Endometrium (tissue), 2 donors: ENCODE results near the gene TMCO6.
A peak's percentile ranks its signal among the peaks of the same experiment; 100 is the strongest.
"Not testable (repeated sequence)": the region's sequence is repeated elsewhere in the genome, so short reads cannot be mapped to it uniquely, and the experiment has no call there.

Experiments
- FAIRE-seq: peaks from 2 replicates; lab custom pipeline; 2012; peaks lifted over from hg19 to GRCh38; lab: Jason Lieb, UNC
- donor health status: control.
- donor health status: control.

Gene TMCO6

DNA sequence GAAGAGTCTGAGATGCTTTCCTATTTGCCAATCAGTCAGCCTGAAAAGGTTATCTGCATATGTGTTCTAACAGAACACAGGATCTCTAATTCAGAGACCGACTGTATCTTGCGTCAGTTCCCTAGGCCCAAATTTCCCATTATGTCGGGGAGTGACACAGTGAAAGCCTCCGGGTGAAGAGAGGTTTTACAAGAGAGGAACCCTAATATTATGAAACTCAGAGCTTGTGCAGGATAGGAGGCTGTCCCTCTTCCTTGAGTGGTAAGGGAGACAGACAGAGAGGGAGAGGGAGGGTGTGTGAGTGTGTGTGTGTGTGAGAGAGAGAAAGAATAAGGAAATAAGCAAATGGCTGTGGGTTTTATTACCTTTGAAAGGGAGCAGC lies 8.2 kb upstream of the TMCO6 start:
- FAIRE-seq: no peak

DNA sequence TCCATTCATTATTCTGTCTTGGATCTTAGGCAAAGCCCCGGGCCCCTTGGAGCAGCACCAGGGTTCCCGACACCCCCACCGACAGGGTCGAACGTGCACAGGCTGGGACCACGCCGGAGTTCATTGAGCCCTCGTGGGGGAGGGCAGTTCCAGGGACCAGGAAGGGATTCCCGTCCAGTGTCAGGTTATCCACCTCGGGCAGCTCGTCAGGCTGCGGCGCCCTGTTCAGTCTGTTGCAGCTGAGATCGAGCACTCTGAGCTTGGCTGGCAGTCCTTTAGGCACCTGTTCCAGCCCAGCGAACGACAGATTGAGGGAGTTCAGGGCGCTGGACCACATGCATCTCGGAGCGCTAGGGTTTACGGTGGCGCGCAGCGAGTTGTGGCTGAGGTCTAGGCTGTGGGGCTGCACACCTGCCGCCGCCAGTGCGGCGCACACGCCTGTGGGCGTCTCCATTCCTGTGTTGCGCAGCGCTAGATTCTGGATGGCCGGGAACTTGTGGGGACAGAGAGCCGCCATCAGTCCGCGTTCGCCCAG lies 7.4 kb upstream of the TMCO6 start:
- FAIRE-seq: no peak

DNA sequence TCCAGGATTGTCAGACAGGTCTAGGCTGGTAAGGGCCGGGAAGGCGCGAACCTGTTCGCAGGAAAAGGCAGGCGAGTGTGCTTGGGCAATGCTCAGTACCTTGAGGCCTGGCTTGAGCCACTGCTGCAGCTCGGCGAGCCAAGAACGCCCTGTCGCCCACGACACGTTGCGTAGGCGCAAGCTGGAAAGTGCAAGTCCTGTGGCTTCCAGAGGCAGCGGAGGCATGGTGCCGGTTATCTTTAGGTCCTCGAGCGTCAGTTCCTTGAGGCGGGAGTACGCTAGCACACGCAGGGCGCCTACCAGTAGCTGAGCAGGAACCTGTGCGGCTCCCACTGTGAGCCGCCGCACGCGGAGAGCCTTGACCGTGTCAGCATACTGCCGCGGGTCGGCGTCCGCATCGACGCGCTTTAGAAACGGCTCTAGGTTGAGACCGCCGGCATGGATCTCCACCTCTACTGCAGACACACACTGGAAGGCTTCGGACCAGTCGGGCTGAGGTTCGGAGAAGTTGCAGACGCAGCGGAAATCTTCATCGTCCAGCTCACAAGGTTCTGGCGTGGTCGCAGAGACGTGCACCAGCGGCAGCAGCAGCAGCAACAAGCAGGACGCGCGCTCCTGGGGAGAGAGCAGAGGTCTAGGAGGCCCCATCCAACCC lies 6.8 kb upstream of the TMCO6 start:
- FAIRE-seq: no peak

DNA sequence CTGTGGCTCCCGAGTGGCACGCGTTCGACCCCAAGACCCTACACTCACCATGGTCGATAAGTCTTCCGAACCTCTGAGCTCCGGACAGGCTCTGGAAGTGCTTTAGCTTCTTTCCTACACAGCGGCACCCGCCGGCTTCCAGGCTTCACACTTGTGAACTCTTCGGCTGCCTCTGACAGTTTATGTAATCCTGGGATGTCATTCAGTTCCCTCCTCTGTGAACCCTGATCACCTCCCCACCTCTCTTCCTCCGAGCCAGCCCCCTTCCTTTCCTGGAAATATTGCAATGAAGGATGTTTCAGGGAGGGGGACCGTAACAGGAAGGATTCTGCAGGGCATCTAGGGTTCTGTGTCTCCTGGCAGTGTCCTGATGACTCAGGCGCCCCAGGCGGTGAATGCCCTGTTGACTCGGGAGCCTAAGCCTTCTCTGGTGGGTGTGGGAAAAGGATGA lies 6.2 kb upstream of the TMCO6 start, which contains the start of gene CD14:
Gene CD14, minus strand, starts transcription at position 155 of the 451 bp plus-strand sequence. Its CDS starts 104 bp downstream, at position 51.
- no peak for FAIRE-seq

DNA sequence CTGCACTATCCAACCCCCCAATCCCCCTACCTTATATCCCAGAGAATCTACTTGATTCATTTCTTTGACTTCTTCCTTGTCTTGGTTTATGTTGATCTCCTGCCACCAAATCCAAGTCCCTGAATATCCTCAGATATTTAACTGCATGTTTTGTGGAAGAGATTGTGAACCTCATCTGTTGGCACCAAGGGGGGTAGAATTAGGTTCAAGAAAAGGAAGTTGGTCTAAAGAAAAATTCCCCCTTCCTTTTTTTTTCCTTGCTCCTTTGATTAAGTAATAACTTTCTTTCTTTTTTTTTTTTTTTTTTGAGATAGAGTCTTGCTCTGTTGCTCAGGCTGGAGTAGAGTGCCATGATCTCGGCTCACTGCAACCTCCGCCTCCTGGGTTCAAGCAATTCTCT lies 5.8 kb upstream of the TMCO6 start:
- no peak for FAIRE-seq

DNA sequence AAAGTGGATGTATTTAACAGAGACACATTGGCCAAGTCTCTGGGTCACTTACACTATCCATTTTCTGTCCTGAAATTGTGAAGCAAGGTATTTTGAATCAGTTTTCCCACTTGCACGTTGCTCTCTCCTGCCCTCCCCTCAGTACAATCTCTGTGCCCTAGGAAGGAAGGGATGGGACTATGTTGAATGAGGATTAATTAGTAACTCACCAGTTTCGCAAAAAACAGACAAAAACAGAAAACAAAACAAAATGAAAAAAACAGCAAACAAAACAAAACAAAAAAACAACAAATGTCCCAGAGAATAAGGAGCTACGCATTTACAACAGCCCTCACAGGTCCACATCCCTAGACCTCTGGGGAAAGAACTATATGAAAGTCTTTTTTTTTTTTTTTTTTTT lies 5.1 kb upstream of the TMCO6 start:
- no peak for FAIRE-seq

DNA sequence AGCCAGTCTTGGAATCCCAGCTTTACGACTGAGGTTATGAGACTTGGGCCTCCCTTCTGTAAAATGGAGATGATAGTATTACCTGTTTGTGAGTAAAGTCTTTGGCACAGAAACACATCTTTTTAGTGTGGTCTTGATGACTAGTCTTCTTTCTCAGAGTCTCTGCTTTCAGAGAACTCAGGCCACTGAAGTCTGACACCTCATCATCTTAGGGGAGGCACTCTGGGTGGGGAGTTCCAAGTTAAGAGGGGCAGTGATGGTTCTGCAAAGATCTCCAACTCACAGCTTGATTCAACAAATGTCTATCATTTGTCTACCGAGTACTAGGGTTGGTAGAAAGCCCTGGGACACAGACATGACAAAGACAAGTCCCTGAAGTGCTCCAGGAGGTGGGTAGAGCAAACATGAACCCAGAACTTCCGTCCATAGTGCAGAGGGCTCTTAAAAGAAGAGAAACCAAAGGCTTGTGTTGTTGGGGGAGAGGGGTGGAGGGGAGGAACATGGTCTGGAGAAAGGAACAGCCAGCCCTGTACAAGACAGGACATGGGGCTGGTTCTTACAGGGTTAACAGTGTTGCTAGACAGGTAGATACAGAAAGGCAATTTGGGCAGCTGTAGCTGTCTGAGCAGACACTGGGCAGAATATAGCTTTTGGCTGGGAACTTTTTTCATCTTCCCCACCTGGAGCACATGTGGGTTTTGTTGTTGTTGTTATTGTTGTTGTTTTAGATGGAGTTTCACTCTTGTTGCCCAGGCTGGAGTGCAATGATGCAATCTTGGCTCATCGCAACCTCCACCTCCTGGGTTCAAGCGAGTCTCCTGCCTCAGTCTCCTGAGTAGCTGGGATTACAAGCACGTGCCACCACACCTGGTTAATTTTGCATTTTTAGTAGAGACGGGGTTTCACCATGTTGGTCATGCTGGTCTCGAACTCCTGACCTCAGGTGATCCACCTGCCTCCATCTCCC lies 3.7 kb upstream of the TMCO6 start:
- FAIRE-seq: no peak

DNA sequence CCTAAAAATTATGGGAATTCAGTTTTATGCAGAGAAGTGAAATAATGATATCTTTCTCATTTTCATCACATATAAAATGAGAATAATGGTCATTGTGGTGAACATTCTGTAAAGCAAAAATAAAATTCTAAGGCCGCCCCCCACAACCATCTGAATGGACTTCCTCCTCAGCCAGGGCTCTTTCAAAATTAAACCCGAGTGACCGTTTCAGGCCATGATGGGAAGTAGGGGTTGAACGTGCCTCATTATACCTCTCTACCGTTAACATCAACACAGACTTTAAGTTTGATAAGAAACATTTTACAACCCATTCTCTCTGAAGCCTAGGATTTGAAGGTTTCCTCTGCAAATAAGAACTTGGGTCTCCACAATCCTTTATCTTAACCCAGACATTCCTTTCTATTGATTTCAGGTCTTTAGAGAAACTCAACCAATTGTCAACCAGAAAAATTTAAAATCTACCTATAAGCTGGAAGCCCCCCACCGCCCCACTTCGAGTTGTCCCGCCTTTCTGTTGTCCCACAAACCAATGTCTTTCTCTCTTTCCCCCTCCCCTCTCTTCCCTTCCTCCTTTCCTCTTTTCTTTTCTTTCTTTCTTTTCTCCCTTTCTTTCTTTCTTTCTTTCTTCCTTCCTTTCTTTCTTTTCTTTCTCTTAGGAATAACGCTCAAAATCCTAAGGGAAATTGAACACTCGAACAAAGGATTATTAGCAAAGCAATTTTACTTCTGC lies 1.7 kb upstream of the TMCO6 start:
- no peak for FAIRE-seq

DNA sequence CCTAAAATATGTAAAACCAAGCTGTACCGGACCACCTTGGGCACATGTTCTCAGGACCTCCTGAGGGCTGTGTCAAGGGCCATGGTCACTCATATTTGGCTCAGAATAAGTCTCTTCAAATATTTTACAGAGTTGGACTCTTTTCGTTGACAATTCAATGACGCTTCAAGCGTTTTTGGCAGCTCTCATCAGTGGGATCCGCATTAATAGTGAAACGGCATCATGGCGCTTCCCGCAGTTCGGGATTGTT lies 428 bp upstream of the TMCO6 start:
- not testable (repeated sequence) for FAIRE-seq

DNA sequence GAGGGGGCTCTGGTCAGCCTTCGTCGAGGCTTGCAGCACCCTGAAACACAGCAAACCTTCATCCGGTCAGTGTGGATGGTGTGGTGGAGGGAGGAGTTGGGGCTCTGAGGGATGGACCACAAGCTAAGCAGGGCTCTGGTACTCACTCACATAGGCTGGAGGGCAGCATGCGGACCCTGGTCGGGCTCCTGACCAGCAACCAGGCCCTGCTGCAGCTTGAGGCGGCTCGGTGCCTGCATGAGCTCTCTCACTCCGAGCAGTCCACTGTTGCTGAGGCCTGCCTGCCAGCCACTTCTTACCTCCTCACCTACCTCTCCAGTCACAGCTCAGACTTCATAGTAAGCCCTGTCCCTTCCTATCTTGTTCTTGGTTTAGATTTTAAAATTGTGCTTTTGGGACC lies 2.5 kb downstream of the TMCO6 start:
- no peak for FAIRE-seq

DNA sequence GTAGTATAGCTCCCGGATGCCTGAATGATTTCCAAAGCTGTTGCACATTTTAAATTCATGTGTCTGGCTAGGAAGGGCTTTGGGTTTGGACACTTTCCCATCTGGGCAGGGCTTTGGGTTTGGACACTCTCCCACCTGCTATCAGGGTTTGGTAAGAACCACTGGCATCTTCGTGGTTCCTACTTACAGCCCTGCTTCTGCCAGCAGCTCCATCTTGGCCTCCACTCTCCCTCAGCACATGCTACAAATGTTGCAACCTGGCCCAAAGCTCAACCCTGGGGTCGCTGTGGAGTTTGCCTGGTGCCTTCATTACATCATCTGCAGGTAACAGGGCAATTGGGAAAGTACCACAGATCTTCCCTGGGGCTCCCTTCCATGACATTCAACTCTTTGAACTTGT lies 3.5 kb downstream of the TMCO6 start:
- FAIRE-seq: no peak

DNA sequence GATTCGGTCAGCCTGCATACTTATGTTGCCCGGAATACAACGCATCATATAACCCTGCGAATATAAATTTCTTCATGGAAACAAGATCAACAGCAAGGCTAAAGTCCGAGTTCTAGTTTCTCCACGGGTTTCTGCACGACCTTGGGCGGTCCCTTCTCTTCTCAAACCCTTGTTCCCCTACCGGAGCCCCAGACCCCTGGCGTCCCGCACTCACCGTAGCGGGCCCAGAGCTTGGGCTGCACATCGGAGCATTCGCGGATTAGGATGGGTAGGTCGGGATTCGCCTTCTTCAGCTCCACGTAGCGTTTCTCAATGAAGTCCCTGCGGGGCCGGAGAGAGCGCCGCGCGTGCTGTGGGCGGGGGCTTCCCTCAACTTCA lies 7.8 kb downstream of the TMCO6 start:
- FAIRE-seq: no peak

DNA sequence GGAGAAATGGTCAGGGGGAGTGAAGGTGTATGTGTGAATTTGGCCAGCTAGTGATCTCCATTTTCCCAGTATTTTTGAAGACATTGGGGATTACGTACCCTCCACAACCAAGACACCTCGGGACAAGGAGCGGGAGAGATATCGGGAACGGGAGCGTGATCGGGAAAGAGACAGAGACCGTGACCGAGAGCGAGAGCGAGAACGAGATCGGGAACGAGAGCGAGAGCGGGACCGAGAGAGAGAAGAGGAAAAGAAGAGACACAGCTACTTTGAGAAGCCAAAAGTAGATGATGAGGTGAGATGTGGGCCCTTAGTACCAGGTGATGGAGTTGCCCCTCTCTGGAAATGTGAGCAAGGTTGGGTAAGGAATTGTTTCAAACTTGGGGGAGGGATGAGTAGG lies 19.6 kb downstream of the TMCO6 start:
- no peak for FAIRE-seq

DNA sequence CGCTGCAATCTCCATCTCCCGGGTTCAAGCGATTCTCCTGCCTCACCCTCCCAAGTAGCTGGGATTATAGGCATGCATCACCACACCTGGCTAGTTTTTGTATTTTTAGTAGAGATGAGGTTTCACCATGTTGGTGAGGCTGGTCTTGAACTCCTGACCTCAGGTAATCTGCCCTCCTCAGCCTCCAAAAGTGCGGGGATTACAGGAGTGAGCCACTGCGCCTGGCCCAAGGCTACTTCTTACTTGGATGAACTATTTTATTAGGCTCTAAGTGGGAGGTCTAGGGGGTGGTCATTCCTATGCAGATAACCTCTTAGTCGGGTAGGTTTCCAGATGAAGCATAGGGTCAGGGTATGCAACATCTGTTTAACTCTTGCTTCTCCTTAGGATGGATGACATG lies 21.1 kb downstream of the TMCO6 start:
- not testable (repeated sequence) for FAIRE-seq

DNA sequence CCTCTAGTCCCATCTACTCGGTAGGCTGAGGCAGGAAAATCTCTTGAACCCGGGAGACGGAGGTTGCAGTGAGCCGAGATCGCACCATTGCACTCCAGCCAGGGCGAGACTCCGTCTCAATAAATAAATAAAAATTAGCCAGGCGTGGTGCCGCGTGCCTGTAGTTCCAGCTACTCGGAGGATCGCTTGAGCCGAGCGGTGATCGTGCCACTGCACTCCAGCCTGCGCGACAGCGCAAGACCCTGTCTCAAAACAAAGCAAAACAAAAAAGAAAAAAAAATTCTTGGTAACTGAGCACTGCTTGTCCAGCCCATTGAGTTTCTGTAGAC lies 24.7 kb downstream of the TMCO6 start:
- FAIRE-seq: no peak

DNA sequence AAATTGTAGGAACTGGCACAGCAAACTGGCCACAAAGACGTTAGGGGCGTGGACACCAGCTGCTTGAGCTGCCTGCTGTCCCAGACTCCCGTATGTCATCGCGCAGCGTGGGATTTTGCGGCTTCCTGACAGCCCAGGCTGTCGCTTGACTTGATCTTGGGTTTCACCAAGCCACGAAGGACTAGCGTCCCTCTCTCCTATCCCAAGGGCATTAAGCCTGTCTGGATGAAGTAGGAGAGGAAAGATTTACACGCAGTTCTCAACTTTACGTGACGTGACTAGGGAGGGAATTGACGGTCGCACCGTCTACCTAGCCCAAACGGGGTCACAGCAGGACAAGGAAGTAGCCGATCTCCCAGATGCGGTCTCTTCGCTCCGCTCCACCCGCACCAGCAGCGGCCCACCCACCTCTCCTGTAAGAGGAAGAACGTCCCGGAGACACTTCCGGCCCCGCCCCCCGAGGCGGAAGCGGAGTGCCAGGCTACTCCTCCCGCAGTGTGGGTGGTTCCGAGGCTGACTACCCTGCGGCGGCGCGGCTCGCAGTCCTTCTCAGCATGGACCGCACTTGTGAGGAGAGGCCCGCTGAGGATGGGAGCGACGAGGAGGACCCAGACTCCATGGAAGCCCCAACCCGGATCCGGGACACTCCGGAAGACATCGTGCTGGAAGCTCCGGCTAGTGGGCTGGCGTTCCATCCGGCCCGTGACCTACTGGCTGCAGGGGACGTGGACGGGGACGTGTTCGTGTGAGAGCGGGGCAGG lies 25.3 kb downstream of the TMCO6 start, which contains the start of gene WDR55:
Gene WDR55, plus strand, starts transcription at position 546 of the 761 bp plus-strand sequence. Its CDS starts 9 bp downstream, at position 555.
- FAIRE-seq: peak; percentile 80

DNA sequence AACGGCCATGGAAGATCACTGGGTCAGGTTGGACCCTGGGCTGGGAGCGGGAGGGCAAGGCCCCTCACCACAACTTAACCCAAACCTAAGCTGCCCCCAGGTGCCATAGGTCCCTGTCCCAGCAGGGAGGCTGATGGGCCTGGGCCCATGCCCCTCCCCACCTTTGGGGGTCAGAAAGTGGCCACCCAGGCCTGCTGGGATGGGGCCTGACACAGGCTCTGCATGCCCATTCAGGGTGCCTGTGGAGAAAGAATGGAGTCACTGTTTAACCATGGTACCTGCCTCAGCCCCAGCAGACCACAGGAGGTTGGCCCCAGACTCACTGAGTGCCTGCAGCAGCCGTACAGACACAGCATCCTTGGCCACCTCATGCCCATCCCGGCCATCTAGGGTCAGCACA lies 31.8 kb downstream of the TMCO6 start:
- FAIRE-seq: not testable (repeated sequence)

DNA sequence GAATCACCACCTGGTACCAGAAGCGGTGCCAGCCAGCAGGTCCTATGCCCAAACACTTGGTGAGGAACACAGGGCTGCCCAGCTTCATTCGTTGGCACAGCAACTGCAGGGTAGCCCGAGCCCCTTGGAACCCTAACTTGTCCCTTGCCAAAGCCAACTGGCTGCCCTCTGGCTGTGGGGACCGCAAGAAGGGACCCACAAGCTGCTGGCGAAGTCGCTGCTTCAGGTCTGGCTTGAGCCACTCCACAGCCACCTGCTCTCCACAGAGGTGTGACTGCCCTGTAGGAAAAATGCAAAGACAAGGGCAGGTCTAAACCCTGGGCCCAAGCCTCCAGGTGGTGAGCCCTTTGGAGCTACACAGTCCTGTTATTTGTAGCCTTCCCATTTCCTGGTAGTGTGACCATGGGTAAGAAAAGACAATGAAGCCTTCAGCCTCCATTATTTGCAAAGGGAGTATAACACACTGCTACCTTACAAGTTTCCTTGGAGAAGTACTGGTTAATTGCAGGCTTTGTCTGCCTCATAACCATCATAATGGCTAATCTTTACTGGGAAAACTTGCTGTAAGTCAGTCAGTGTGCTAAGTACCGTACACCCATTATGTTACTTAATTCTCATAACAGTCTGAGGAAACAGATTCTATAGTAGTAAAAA lies 32.3 kb downstream of the TMCO6 start:
- no peak for FAIRE-seq

DNA sequence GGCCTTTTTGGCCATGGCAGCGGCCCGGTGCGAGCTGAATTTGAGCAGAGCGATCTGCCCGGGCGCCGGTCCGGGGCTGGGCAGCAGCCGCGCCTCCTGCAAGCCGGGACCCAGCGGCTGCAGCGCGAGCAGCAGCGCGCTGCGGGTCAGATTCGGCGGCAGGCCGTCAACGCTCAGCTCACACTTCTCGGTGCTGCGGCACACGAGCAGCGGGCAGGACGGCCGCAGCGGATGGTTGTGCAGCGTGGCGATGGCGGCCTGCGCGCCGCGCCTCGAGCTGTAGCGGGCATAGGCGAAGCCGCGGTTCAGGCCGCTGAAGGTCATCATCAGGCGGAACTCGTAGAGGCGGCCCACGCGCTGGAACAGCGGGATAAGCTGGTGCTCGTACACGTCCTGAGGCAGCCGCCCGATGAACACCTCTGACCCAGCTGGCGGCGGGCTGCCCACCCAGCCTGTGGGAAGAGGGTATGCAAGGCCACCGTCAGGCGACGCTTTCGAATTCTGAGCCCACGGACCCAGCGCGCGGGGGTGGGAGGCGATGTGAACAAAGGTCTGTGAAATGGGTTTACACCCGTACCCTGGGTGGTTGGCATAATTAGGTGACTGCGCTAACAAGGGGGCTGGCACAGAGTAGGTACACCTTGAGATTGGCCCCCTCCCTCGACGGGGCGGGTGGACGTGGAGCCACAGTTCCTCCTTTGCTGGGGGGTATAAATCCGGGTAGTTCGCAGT lies 33.4 kb downstream of the TMCO6 start:
- FAIRE-seq: no peak

DNA sequence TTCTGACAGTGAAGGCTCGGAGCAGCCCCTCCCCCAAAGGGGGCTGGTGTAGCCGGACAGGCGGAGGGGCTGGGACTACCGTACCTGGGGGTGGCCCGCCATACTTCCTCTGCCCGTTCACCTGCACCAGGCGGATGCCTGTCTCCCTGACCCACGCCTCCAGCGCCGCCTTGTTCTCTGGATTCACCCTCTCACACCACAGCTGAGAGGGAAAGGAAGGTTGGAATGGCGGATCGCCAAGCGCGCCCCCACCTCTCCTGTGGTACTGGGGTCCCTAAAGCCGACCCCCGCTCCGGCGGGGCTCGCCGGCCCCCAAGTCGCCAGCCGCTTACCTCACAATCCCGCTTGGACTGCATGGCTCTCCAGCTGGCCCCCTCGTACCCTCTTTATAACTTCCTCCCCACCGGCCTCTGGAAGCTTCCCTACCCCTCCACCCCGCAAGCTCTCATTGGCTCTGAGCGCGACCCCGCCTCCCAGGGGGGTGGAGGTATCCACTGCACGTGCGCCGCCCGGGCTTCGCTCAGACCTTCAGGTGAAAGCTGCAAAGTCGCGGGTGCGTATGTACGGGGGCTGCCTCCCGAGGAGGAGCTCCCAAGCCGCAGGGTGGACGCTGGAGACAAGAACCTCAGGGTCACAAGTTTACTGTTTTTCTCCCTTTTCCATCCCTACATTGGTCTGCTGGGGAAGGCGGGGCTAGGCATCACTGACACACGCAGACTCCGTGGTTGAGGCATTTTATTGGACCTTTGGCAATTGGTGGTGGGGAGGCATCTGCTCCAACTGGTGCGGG lies 34.1 kb downstream of the TMCO6 start, which contains the start of gene DND1:
Gene DND1, minus strand, starts transcription at position 390 of the 790 bp plus-strand sequence. Its CDS starts 34 bp downstream, at position 356.
- FAIRE-seq: no peak
